HCT116 (cell line): Measurements from ENCODE around the gene SAXO2. TPM values are rescaled to one million over a fixed set of nuclear protein-coding genes. Genes with fewer than 3 reads are reported as not detected.
"Not testable (repeated sequence)": the region's sequence is repeated elsewhere in the genome, so short reads cannot be mapped to it uniquely, and the experiment has no call there.

Experiments
- ATAC-seq: fragments of 200-7000 bp; cut with Tn5 transposase; 2 replicates; pipeline ENCODE4 v1.9.1; 2020; ENCODE audit warnings: mild to moderate bottlenecking, moderate library complexity
- BruUV-seq: library from RNA; stranded (reverse); fragments of 400-500 nt; replicated peaks from 2 replicates; lab custom pipeline; 2021; lab: Mats Ljungman, UMichigan
- CTCF ChIA-PET: fragments of 300-600 bp; sonication (Branson Sonifier 250); formaldehyde crosslinking; loops from one replicate; lab custom pipeline; 2021; ENCODE audit warnings: antibody characterized with exemption; lab: Charles Lee
- POLR2A ChIA-PET: fragments of 300-600, 350-600 bp; sonication (Branson Sonifier 250); formaldehyde crosslinking; loops from one replicate; lab custom pipeline; 2021; ENCODE audit warnings: antibody characterized with exemption; lab: Charles Lee
- RAD21 ChIA-PET, 2 experiments: fragments of 300-600 bp; sonication (Branson Sonifier 250); formaldehyde crosslinking; loops; one replicate each; lab custom pipeline; 2023; ENCODE audit warnings: low total read pairs in 2 of 2; ENCODE audit not compliant: uncharacterized antibody in 2 of 2, unreplicated experiment in 2 of 2, low non-redundant PET in 1 of 2; lab: Charles Lee
- DNase-seq: peaks from one replicate; pipeline ENCODE4 v3.0.0-alpha.2; 2010; ENCODE audit warnings: low read depth, low spot score
- H2AFZ ChIP-seq: fragments of 200-600 bp; shearing (Covaris generic), sonication (generic); 2 replicates; pipeline ENCODE4 v1.6.1; 2017; ENCODE audit warnings: low read depth, mixed run types, mixed read lengths, antibody characterized with exemption, low read length; ENCODE audit not compliant: poor library complexity, severe bottlenecking
- H3K27ac ChIP-seq: 2 replicates; pipeline ENCODE4 v1.5.1; 2012; ENCODE audit warnings: low read depth, low read length
- H3K27me3 ChIP-seq: fragments of 200-600 bp; sonication (generic); 2 replicates; pipeline ENCODE4 v1.6.1; 2016; ENCODE audit warnings: mixed run types, low read length, mixed read lengths; ENCODE audit not compliant: insufficient read depth
- H3K36me3 ChIP-seq, 2 experiments: fragments of 200-500 bp in 1 of 2; fragments of 200-600 bp in 1 of 2; sonication (Bioruptor generic) in 1 of 2; sonication (generic) in 1 of 2; 2 replicates each; pipeline versions ENCODE4 v1.5.1 to v1.6.1; 2014 to 2016; ENCODE audit warnings: low read length in 2 of 2, inconsistent platforms in 1 of 2, mixed read lengths in 1 of 2, mixed run types in 1 of 2; ENCODE audit not compliant: insufficient read depth in 2 of 2, control insufficient read depth in 1 of 2
- H3K4me1 ChIP-seq, 2 experiments: fragments of 200-600 bp in 1 of 2; sonication (generic) in 1 of 2; 2 replicates each; pipeline versions ENCODE4 v1.5.1 to v1.6.1; 2012 to 2017; ENCODE audit warnings: low read length in 2 of 2, inconsistent platforms in 1 of 2, mild to moderate bottlenecking in 1 of 2, mixed read lengths in 1 of 2, mixed run types in 1 of 2, moderate library complexity in 1 of 2; ENCODE audit not compliant: insufficient read depth in 2 of 2, control insufficient read depth in 1 of 2
- H3K4me2 ChIP-seq: fragments of 200-600 bp; sonication (generic); 2 replicates; pipeline ENCODE4 v1.6.1; 2017; ENCODE audit warnings: mixed run types, low read length, mixed read lengths
- H3K4me3 ChIP-seq, 2 experiments: fragments of 200-600 bp in 1 of 2; sonication (generic) in 1 of 2; replicated peaks in 1 of 2; 2 replicates each; pipeline ENCODE4 v1.5.1; 2011 to 2016; ENCODE audit warnings: low read length in 2 of 2, control low read depth in 1 of 2, low read depth in 1 of 2, mild to moderate bottlenecking in 1 of 2, mixed read lengths in 1 of 2, mixed run types in 1 of 2
- H3K79me2 ChIP-seq: fragments of 200-600 bp; sonication (generic); 2 replicates; pipeline ENCODE4 v1.6.1; 2017; ENCODE audit warnings: mild to moderate bottlenecking, mixed run types, low read length, moderate library complexity, mixed read lengths; ENCODE audit not compliant: insufficient read depth
- H3K9ac ChIP-seq: fragments of 200-600 bp; sonication (generic); 2 replicates; pipeline ENCODE4 v1.6.1; 2016; ENCODE audit warnings: low read length, mixed read lengths
- H3K9me2 ChIP-seq: fragments of 200-600 bp; sonication (generic), shearing (Covaris generic); 2 replicates; pipeline ENCODE4 v1.6.1; 2017; ENCODE audit warnings: mixed run types, mild to moderate bottlenecking, moderate library complexity; ENCODE audit not compliant: insufficient read depth
- H3K9me3 ChIP-seq, 2 experiments: fragments of 200-500 bp in 1 of 2; fragments of 200-600 bp in 1 of 2; sonication (Bioruptor generic) in 1 of 2; sonication (generic) in 1 of 2; 2 replicates each; pipeline ENCODE4 v1.6.1; 2014 to 2017; ENCODE audit warnings: low read length in 2 of 2, mixed read lengths in 2 of 2, inconsistent platforms in 1 of 2, low read depth in 1 of 2, mild to moderate bottlenecking in 1 of 2, mixed run types in 1 of 2, moderate library complexity in 1 of 2; ENCODE audit not compliant: control insufficient read depth in 1 of 2, insufficient read depth in 1 of 2
- H4K20me1 ChIP-seq: fragments of 200-600 bp; sonication (generic), shearing (Covaris generic); 2 replicates; pipeline ENCODE4 v1.6.1; 2017; ENCODE audit warnings: mixed run types, mild to moderate bottlenecking, moderate library complexity; ENCODE audit not compliant: insufficient read depth
- CEBPB ChIP-seq: IDR thresholded peaks from 2 replicates; pipeline ENCODE4 v1.6.1; 2012; ENCODE audit warnings: low read depth
- EZH2phosphoT487 ChIP-seq: fragments of 200-600 bp; IDR thresholded peaks from 2 replicates; pipeline ENCODE4 v1.6.1; 2018; ENCODE audit warnings: antibody characterized with exemption, borderline replicate concordance
- FOSL1 ChIP-seq: IDR thresholded peaks from 2 replicates; pipeline ENCODE4 v1.6.1; 2012; ENCODE audit warnings: low read depth
- POLR2A ChIP-seq: IDR thresholded peaks from 2 replicates; pipeline ENCODE4 v1.7.0; 2011; ENCODE audit warnings: borderline replicate concordance; ENCODE audit not compliant: insufficient read depth, insufficient read length; ENCODE audit errors: extremely low read depth
- RAD21 ChIP-seq: IDR thresholded peaks from 2 replicates; pipeline ENCODE4 v1.6.1; 2012; ENCODE audit warnings: low read depth, mild to moderate bottlenecking
- ZNF274 ChIP-seq: fragments of 200-500 bp; sonication (Bioruptor generic); IDR thresholded peaks from 2 replicates; pipeline ENCODE4 v1.6.1; 2014; ENCODE audit warnings: mild to moderate bottlenecking, low read depth, low read length, inconsistent platforms
- intact Hi-C: fragments of 100-400 bp; cut with micrococcal nuclease; formaldehyde crosslinking; loops from 2 replicates; pipeline ENCODE4 v1.10.0; 2022
- total RNA-seq: library from RNA; stranded (reverse); gene quantifications from one replicate; pipeline ENCODE4 v1.2.1, GENCODE V29; 2021; ENCODE audit not compliant: unreplicated experiment
- TF ChIP-seq, protein P1 (sequence below), 3 experiments: fragments of 200-600 bp in 1 of 3; sonication (generic) in 1 of 3; IDR thresholded peaks in 2 of 3; conservative IDR thresholded peaks in 1 of 3; 2 replicates each; pipeline ENCODE4 v1.5.1; 2012 to 2017; ENCODE audit warnings: low read depth in 2 of 3, low read length in 2 of 3, antibody characterized with exemption in 1 of 3, borderline replicate concordance in 1 of 3, control low read depth in 1 of 3, mild to moderate bottlenecking in 1 of 3, mixed read lengths in 1 of 3, mixed run types in 1 of 3, moderate library complexity in 1 of 3; ENCODE audit not compliant: insufficient read depth in 1 of 3
- TF ChIP-seq, protein P2 (sequence below): IDR thresholded peaks from 2 replicates; pipeline ENCODE4 v1.6.1; 2012; ENCODE audit warnings: low read depth
- TF ChIP-seq, protein P3 (sequence below): IDR thresholded peaks from 2 replicates; pipeline ENCODE4 v1.6.1; 2012
- TF ChIP-seq, protein P4 (sequence below): IDR thresholded peaks from 2 replicates; pipeline ENCODE4 v1.6.1; 2012

The SAXO2 gene
- total RNA-seq, 1 experiment from 2014 or later = 5.7 TPM

DNA sequence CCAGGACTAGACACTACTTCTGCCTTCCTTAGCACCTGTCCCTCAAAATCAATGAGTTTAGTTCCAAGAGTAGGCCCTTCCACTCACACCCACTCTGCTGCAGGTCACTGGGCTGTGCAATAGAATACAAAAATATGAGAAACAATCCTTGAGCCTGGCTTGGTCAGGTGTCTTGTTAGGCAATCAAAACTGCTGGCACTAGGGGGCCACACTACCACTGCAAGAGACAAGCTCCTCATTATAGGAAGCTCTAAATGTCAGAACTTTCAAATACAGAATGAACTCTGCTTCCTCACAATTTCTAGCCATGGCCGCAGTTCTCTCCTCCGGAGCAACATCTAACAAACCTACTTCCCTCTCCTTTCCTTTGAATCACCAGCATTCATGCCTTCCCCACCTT lies 41.1 kb upstream of the SAXO2 start:
- H3K9me3 ChIP-seq, H3K27ac ChIP-seq, BruUV-seq, H2AFZ ChIP-seq, H3K4me3 ChIP-seq, H3K27me3 ChIP-seq, H4K20me1 ChIP-seq, H3K79me2 ChIP-seq, H3K9ac ChIP-seq, RAD21 ChIA-PET, H3K4me2 ChIP-seq, POLR2A ChIA-PET, H3K4me1 ChIP-seq, H3K9me2 ChIP-seq, H3K36me3 ChIP-seq, intact Hi-C loops: not testable (repeated sequence)
- DNase-seq = peak; percentile 19
- CTCF ChIA-PET = interaction anchor here (0.6 kb wide), 1 partner anchor 13 kb away, joined by 3 read pairs; no protein-coding TSS in a partner anchor
- peak; percentile 86 for ATAC-seq
- TF ChIP-seq RAD21 = 0 out of 2 replicates have a peak, but pooled peaks have one; percentile 17
- TF ChIP-seq, protein P1, sequence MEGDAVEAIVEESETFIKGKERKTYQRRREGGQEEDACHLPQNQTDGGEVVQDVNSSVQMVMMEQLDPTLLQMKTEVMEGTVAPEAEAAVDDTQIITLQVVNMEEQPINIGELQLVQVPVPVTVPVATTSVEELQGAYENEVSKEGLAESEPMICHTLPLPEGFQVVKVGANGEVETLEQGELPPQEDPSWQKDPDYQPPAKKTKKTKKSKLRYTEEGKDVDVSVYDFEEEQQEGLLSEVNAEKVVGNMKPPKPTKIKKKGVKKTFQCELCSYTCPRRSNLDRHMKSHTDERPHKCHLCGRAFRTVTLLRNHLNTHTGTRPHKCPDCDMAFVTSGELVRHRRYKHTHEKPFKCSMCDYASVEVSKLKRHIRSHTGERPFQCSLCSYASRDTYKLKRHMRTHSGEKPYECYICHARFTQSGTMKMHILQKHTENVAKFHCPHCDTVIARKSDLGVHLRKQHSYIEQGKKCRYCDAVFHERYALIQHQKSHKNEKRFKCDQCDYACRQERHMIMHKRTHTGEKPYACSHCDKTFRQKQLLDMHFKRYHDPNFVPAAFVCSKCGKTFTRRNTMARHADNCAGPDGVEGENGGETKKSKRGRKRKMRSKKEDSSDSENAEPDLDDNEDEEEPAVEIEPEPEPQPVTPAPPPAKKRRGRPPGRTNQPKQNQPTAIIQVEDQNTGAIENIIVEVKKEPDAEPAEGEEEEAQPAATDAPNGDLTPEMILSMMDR (IDR thresholded peaks at IDR 0.05 in 2 of 3, conservative IDR thresholded peaks at IDR 0.05 in 1 of 3; ENCODE audit: borderline replicate concordance in 1 of 3, insufficient read depth in 1 of 3, low read depth in 2 of 3, low read length in 2 of 3) = peak; percentile 9 to 43 (median 34); a peak in 4 of 6 replicates

DNA sequence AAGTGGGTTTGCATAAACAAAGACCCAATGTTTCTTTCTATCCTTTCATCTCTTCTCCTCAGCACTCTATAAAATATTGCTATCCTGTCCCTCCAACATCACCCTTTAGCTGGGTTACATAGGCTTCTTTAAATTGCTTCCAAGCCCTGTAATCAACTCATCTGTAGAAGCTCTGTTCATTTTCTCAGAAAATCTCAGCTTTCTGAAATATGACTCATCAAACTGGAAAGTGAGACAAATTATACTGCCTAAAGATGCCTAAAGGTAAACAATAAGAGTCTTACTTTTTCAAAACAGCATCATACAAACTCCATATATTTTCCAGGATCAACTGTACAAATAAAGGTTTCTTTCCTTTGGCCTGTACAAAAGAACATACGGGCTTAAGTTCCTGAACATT lies 33.9 kb upstream of the SAXO2 start:
- ATAC-seq (no peak), DNase-seq (no peak)
- H3K4me2 ChIP-seq = no peak overlapping the region
- H3K9me3 ChIP-seq = no peaks in the 10 kb centered on the region
- H4K20me1 ChIP-seq = no peaks in the 10 kb centered on the region
- intact Hi-C loops = no loop called here
- no peak overlapping the region for H3K4me3 ChIP-seq
- H2AFZ ChIP-seq = no peak overlapping the region
- no peaks in the 10 kb centered on the region for H3K79me2 ChIP-seq
- peaks cover 0 to 3% of the 10 kb centered on the region in 2 experiments; a peak in 1 of 4 replicates for H3K36me3 ChIP-seq
- no peaks in the 10 kb centered on the region for H3K27me3 ChIP-seq
- POLR2A ChIA-PET = no interaction called here
- H3K4me1 ChIP-seq = no peaks in the 10 kb centered on the region
- CTCF ChIA-PET = no interaction called here
- RAD21 ChIA-PET = no interaction called here
- H3K9ac ChIP-seq = no peak overlapping the region
- no peaks in the 10 kb centered on the region for H3K9me2 ChIP-seq
- BruUV-seq = no TSS peak
- H3K27ac ChIP-seq = no peak overlapping the region
- TF ChIP-seq CEBPB (no peak), FOSL1 (no peak), POLR2A (no peak), EZH2phosphoT487 (no peak), ZNF274 (no peak)
- TF ChIP-seq, protein P2, sequence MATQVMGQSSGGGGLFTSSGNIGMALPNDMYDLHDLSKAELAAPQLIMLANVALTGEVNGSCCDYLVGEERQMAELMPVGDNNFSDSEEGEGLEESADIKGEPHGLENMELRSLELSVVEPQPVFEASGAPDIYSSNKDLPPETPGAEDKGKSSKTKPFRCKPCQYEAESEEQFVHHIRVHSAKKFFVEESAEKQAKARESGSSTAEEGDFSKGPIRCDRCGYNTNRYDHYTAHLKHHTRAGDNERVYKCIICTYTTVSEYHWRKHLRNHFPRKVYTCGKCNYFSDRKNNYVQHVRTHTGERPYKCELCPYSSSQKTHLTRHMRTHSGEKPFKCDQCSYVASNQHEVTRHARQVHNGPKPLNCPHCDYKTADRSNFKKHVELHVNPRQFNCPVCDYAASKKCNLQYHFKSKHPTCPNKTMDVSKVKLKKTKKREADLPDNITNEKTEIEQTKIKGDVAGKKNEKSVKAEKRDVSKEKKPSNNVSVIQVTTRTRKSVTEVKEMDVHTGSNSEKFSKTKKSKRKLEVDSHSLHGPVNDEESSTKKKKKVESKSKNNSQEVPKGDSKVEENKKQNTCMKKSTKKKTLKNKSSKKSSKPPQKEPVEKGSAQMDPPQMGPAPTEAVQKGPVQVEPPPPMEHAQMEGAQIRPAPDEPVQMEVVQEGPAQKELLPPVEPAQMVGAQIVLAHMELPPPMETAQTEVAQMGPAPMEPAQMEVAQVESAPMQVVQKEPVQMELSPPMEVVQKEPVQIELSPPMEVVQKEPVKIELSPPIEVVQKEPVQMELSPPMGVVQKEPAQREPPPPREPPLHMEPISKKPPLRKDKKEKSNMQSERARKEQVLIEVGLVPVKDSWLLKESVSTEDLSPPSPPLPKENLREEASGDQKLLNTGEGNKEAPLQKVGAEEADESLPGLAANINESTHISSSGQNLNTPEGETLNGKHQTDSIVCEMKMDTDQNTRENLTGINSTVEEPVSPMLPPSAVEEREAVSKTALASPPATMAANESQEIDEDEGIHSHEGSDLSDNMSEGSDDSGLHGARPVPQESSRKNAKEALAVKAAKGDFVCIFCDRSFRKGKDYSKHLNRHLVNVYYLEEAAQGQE = no peak
- TF ChIP-seq, protein P3, sequence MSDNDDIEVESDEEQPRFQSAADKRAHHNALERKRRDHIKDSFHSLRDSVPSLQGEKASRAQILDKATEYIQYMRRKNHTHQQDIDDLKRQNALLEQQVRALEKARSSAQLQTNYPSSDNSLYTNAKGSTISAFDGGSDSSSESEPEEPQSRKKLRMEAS = no peak
- TF ChIP-seq, protein P4, sequence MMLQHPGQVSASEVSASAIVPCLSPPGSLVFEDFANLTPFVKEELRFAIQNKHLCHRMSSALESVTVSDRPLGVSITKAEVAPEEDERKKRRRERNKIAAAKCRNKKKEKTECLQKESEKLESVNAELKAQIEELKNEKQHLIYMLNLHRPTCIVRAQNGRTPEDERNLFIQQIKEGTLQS = no peak
- TF ChIP-seq, protein P1 (IDR thresholded peaks at IDR 0.05 in 2 of 3, conservative IDR thresholded peaks at IDR 0.05 in 1 of 3; ENCODE audit: borderline replicate concordance in 1 of 3, insufficient read depth in 1 of 3, low read depth in 2 of 3, low read length in 2 of 3) = no peak
- TF ChIP-seq, all 23 proteins: peak for 0
